ENCODE data around the gene ASTN1. TPM values are rescaled to one million over a fixed set of nuclear protein-coding genes. Genes with fewer than 3 reads are reported as not detected.

ASTN1 gene
- polyA plus RNA-seq, 1 experiment = 0.09 TPM

DNA sequence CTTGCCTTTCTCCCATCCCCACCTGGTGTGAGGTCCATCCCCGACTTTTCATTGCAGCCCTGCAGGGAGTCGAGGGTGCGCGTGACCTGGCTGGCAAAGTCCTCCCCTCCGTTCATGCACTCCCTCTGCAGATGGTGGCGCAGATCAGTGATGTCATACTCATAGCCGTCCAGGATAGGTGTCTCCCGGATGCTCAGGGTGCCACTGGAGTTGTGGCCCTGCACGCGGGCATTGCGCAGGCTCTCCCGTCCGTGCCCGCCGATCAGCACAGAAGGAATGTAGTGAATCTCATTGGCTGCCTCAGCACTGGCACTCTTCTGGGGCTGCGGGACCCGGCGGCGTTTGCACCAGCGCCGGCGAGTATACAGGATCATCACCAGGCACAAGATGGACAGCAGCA, 132.1 kb downstream of the ASTN1 start:
- no peak for DNase-seq (ENCODE audit: low read depth, low spot score)
- H3K27ac ChIP-seq (ENCODE audit: low read depth, low read length) = no peak overlapping the region
- POLR2A ChIA-PET = no interaction called here
- H3K4me3 ChIP-seq (ENCODE audit: low read depth, low read length) = no peak overlapping the region
- TF ChIP-seq, protein P1, sequence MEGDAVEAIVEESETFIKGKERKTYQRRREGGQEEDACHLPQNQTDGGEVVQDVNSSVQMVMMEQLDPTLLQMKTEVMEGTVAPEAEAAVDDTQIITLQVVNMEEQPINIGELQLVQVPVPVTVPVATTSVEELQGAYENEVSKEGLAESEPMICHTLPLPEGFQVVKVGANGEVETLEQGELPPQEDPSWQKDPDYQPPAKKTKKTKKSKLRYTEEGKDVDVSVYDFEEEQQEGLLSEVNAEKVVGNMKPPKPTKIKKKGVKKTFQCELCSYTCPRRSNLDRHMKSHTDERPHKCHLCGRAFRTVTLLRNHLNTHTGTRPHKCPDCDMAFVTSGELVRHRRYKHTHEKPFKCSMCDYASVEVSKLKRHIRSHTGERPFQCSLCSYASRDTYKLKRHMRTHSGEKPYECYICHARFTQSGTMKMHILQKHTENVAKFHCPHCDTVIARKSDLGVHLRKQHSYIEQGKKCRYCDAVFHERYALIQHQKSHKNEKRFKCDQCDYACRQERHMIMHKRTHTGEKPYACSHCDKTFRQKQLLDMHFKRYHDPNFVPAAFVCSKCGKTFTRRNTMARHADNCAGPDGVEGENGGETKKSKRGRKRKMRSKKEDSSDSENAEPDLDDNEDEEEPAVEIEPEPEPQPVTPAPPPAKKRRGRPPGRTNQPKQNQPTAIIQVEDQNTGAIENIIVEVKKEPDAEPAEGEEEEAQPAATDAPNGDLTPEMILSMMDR (IDR thresholded peaks at IDR 0.05; ENCODE audit: low read depth, low read length) = no peak
- no peaks in the 10 kb centered on the region for H3K27me3 ChIP-seq (ENCODE audit: control insufficient read depth, insufficient read depth, low read length)
- CTCF ChIA-PET = no interaction called here
- H3K9me3 ChIP-seq (ENCODE audit: control insufficient read depth, insufficient read depth, low read length) = no peaks in the 10 kb centered on the region; the same call in 1 of the 2 replicates

DNA sequence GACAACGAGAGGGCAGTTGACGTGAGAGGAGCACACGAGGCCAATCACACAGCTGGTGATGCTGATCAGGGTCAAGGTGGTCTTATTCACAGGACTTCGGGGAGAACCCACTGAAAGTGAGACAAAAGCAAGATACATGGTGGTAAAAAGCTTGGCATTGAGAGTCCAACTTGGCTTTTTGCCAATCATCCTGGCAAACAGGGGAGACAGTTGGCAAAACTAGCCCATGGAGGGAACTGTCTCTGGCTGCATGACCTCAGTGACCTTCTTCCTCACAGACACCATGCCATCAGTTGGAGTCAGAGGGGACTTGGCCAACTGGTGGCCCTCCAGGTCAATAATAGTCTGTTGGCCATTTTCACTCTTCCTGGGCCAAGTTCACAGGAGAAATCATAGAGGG, 139.9 kb downstream of the ASTN1 start:
- no peak overlapping the region for H3K27ac ChIP-seq (ENCODE audit: low read depth, low read length)
- ChIA-PET CTCF (no interaction called here), POLR2A (no interaction called here)
- no peaks in the 10 kb centered on the region for H3K9me3 ChIP-seq (ENCODE audit: control insufficient read depth, insufficient read depth, low read length)
- H3K4me3 ChIP-seq (ENCODE audit: low read depth, low read length) = no peak overlapping the region
- TF ChIP-seq, protein P1 (IDR thresholded peaks at IDR 0.05; ENCODE audit: low read depth, low read length) = no peak
- no peak for DNase-seq (ENCODE audit: low read depth, low spot score)
- no peaks in the 10 kb centered on the region for H3K27me3 ChIP-seq (ENCODE audit: control insufficient read depth, insufficient read depth, low read length)

DNA sequence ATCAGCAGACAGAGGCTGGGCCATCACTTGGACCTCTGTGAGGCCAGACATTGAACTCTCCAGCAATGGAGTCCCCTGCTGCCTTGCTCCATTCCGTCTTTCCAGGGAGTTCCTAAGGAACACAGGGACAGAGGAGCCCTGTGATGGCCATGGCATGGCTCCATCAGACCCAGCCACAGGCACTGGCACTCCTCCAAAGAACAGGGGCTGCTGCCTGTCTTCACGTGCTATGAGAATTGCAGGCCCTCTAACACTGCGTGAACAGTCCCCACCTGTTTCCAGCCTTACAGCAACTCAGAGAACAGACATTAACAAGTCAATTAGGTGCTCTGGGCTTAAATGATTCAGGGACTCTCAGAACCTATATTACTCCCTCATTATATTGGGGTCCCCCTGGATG, 140.8 kb downstream of the ASTN1 start:
- DNase-seq (ENCODE audit: low read depth, low spot score) = no peak
- Histone ChIP-seq H3K4me3 (ENCODE audit: low read depth, low read length) (no peak overlapping the region), H3K27ac (ENCODE audit: low read depth, low read length) (no peak overlapping the region), H3K9me3 (ENCODE audit: control insufficient read depth, insufficient read depth, low read length) (no peaks in the 10 kb centered on the region), H3K27me3 (ENCODE audit: control insufficient read depth, insufficient read depth, low read length) (no peaks in the 10 kb centered on the region)
- ChIA-PET CTCF (no interaction called here), POLR2A (no interaction called here)
- TF ChIP-seq, protein P1 (IDR thresholded peaks at IDR 0.05; ENCODE audit: low read depth, low read length) = no peak

DNA sequence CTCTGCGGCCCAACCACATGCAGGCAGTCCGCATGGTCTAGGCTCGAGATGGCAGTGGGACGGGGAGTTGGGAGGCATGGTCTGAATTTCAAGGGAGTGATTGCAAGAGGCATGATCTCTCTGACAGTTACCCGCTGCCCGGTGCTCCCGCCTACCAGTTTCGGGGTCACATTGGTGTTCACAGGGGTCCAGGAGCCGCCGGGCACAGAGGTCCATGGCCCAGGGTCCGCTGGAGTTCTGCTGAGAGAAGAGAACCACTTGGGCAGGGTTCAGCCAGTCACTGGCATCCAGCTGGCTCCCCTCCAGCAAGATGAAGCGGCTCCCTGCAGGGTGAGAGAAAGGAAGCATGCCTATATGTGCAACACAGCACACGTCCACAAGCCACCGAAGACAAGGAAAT, 141.3 kb downstream of the ASTN1 start:
- no peak for DNase-seq (ENCODE audit: low read depth, low spot score)
- Histone ChIP-seq H3K27me3 (ENCODE audit: control insufficient read depth, insufficient read depth, low read length) (no peaks in the 10 kb centered on the region), H3K4me3 (ENCODE audit: low read depth, low read length) (no peak overlapping the region), H3K27ac (ENCODE audit: low read depth, low read length) (no peak overlapping the region), H3K9me3 (ENCODE audit: control insufficient read depth, insufficient read depth, low read length) (no peaks in the 10 kb centered on the region)
- ChIA-PET CTCF (no interaction called here), POLR2A (no interaction called here)
- TF ChIP-seq, protein P1 (IDR thresholded peaks at IDR 0.05; ENCODE audit: low read depth, low read length) = no peak

DNA sequence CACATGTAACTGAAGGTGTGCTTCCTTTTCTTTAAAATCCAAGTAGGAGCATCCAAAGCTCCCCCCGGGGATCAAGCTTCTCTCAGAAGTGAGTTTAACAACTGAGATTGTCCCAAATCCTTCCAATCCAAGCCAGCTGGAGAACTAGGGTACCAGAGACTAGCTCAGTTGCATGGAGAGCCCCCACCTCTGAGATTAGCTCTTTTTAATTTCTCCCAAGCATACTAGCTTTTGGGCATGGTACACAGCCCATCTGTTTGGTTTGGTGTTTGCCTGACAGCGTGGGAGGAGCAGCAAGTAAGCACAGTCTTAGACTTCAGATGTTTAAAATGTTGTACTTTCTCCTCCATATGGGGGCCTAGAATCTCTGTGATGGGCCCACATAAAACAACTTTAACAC, 142.8 kb downstream of the ASTN1 start:
- TF ChIP-seq, protein P1 (IDR thresholded peaks at IDR 0.05; ENCODE audit: low read depth, low read length) = no peak
- Histone ChIP-seq H3K9me3 (ENCODE audit: control insufficient read depth, insufficient read depth, low read length) (no peaks in the 10 kb centered on the region), H3K4me3 (ENCODE audit: low read depth, low read length) (no peak overlapping the region), H3K27me3 (ENCODE audit: control insufficient read depth, insufficient read depth, low read length) (no peaks in the 10 kb centered on the region), H3K27ac (ENCODE audit: low read depth, low read length) (no peak overlapping the region)
- POLR2A ChIA-PET = no interaction called here
- CTCF ChIA-PET = no interaction called here
- no peak for DNase-seq (ENCODE audit: low read depth, low spot score)

Data from AG04450 (cell line).